Activated CD4-positive, alpha-beta T cell treated with anti-CD3 and anti-CD28 coated beads for 48 hours (primary cell): ENCODE measurements around the gene CXCL14.
A peak's percentile ranks its signal among the peaks of the same experiment; 100 is the strongest.

ENCODE experiments used
- DNase-seq: peaks from one replicate; pipeline ENCODE4 v3.0.0-alpha.2; 2020

CXCL14 gene, protein sequence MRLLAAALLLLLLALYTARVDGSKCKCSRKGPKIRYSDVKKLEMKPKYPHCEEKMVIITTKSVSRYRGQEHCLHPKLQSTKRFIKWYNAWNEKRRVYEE

DNA sequence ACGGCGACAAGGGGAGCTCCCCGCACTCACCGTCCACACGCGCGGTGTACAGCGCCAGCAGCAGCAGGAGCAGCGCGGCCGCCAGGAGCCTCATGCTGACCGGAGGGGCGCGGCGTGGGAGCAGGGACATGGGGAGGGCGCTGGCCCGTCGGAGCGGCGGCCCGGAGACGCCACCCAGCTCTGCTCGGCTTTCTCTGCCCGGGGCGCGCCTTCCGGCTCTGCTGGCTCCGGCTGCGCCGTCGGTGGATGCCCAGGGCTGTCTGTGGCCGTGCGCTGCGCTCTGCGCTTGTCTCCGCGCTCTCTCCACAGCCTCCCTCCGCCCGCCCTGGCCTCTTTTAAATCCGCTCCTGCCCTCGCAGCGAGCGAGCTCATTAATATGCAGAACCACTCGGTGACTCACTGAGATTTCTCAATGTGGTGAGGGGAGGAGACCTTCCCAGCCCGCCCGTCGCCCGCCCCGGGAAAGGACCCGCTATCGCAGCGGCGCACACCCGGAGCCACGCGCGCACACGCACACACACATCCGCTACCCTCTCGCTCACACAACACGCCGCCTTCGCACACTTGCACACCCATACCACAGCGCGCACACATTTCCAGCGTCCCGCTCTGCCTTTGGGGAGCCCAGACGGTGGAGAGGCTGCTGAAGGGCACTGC is at the start of gene CXCL14:
TSS of gene CXCL14 (minus strand) at position 307 of the 657 bp plus-strand sequence. CDS start at position 94, 213 bp downstream.
- DNase-seq = peak; percentile 48

GRCh38 chr5:135626636-135627035 is 47.8 kb upstream of the CXCL14 start:
- DNase-seq = no peak

GRCh38 chr5:135625961-135626360 is 47.2 kb upstream of the CXCL14 start:
- no peak for DNase-seq

DNA sequence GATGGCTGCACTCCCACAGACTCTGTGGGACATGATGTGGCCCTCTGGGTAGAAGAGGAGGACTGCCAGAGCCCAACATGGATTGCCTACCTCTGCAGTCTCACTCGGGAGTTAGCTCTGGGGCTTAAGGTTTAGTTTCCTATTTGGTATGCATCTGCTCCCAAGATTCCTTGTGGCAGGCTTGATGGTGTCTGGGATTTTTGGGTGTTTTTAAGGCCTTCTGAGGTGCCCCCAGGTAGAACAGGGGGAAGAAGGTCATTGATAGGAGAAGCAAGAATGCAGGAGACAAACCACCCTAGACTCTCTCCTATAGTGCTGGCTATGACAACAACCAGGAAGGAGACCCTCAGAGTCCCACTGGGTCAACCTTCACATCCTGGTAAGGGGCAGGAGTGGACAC is 46.7 kb upstream of the CXCL14 start:
- no peak for DNase-seq

GRCh38 chr5:135625061-135625460 is 46.3 kb upstream of the CXCL14 start:
- no peak for DNase-seq

- no peak for DNase-seq
These were observed 44.5 kb upstream of the CXCL14 start for GRCh38 chr5:135623186-135623715.

- no peak for DNase-seq
These were observed 36.9 kb upstream of the CXCL14 start for GRCh38 chr5:135615581-135616260.

DNA sequence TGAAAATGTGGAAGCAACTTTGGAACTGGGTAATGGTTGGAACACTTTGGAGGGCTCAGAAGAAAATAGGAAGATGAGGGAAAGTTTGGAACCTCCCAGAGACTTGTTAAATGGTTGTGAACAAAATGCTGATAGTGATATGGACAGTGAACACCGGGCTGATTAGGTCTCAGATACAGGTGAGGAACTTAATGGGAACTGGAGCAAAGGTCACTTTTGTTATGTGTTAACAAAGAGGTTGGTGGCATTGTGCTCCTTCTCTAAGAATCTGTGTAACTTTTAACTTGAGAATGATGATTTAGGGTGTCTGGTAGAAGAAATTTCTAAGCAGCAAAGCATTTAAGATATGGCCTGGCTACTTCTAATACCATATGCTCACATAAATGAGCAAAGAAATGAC is 36.4 kb upstream of the CXCL14 start:
- DNase-seq = no peak

DNA sequence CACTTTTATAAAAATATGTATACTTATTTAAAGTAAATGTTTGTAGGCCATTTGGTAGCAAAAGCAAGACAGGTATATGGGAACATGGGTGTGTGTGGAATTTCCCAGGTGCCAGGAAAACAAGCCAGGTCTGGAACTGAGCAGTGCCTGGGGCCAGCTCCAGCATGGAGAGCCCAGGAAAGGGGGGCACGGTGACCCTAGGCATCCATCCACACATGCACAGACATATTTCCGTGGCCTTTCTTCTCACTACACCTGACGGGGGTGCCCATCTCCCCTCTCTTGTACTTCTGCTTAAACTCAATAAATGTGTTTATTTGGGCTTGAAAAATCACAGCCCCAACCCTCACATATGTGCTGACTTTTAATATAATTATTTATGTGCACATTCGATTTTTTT is 31.2 kb upstream of the CXCL14 start:
- no peak for DNase-seq

DNA sequence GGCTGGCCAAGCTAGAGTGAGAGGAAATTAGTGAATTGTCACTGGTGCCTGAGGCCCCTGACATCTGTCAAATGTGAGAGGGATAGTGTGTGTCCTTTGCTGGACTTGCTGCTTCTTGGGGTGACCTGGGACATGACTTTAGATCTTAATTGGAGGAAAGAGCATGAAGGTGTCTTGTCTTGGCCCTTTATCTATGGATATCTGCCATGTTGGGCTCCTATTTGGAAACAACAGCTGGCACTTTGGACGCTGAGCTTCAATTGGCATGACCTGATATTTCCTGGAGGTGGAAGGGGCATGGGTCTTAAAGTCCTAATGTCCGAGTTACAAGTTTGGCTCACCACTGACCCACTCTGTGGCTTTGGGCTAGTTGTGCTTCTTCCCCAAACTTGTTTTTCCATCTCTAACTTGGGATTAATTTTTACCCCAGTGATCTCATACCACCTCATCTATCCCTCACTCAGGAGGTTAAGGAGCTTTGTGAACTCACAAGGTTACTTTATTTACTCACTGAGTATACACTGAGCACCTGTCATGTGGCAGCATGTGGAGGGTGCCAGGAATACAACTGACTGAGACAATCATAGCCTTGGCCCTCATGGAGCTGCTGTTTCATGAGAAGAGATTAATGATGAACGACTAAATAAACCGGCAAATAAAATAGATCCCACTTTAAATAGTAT is 30.1 kb upstream of the CXCL14 start:
- no peak for DNase-seq

DNA sequence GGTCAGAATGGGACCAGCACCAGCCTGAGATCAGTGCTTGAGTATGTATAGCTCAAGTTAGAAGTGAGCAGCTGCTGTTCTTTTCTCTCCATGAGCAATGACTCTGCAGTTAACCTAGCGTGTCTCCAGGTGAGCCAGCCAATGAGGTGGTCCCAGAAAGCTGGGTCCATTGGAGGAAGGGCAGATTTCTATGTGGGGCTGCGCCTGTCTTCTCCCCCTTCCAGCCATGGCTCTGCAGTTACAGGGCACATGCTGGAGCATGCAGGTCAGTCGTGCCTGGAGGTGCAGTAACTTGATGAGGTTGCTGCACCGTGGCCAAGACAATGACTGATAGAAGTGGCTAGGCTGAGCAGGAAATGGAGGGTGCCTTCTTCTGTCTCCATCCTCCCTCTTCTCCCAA is 29.6 kb upstream of the CXCL14 start:
- DNase-seq = no peak

DNA sequence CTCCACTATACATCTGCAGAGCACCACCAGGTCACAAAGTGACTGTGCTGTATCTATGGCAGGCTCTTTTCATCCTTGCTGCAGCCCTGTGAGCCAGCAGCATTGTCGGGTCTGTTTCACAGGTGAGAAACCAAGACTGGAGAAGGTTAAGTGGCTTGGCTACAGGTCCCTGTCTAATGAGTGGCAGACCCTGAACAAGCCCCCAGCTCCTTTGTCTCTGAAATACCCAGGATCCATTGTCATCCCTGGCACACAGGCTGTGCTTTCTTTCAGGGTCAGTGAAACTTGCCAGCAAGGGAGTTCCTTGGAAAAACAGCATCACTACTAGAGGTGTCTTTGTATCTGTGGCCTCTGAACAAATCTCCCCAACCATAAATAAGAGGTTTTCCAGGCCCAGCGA is 27.6 kb upstream of the CXCL14 start:
- no peak for DNase-seq

- DNase-seq = no peak
These were observed 26.4 kb upstream of the CXCL14 start for GRCh38 chr5:135605221-135605620.

- no peak for DNase-seq
These were observed 25.3 kb upstream of the CXCL14 start for GRCh38 chr5:135604056-135604455.

DNA sequence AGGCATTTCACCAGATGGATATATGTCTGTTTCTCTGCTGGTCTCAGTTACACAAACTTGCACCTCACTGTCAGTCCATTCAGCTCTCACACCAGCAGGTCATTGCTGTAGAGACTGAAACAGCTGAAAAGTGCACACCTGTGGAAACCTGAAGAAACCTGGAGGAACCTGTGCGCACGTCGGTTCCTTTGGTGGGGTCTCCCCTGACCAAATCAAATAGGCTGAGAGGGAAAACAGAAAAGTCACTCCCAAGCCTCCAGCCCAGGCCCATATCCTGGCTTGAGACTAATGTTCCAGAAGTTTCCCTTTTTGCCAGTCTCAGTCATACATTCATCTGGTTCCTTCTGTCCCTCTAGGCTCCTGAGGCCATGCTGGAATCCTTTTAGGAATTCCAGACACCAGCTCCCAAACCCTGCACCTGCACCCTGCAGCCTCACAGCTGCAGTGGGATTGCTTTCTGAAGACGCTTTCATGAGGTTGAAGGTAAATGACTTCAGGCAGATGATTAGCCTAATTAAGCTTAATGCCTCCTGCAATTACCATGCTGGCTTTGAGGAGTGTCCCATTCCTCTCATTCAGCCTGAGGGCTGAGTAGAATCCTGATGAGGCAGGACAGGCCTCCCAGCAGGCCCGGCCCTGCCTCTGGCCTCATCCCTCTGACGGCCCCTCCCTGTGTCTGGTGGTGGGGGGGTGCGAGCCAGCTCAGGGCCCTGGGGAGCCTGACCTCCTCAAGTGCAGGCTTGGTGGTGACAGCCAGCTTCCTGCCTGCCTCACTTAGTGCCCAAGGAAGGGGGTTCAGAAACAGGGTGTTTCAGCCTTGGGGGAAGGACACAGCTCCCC is 24.3 kb upstream of the CXCL14 start:
- no peak for DNase-seq

- DNase-seq = no peak
These were observed 22.7 kb upstream of the CXCL14 start for GRCh38 chr5:135601466-135601865.

GRCh38 chr5:135600971-135601381 is 22.2 kb upstream of the CXCL14 start:
- no peak for DNase-seq

GRCh38 chr5:135600152-135600570 is 21.4 kb upstream of the CXCL14 start:
- DNase-seq = no peak

DNA sequence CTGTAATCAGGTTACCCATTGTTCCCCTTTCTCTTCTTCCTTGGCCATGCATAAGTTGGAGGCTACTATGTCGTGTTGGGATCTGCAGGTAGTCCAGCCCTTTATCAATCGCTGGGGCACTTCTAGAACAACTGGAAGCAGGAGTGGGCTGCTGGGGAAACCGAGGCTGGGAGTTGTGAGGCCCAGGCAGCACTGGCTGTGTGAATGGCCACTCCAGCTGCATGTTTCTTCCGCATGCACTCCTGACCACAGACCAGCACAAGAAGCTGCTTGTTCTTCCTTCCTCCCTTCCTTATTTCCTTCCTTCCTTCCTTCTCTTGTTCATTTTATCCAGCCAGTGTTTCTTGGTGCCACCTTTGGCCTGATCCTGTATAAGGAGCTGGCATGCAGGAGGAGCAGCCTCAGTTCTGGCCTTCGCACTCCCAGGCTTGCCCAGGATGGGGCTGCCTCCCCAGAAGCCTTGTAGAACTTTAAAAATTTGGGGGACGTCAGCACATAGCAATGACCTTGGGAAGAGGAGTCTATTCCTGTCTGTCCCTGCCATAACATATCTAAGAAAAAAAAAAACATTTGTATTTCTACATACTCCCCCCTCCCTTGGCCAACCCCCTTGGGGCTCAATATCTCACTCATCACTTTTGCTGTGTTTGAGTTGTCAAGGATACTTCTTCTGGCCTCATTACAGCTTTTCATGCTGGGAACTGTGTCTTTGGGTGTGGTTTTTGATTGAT is 20.8 kb upstream of the CXCL14 start:
- no peak for DNase-seq

- no peak for DNase-seq
These were observed 20.1 kb upstream of the CXCL14 start for GRCh38 chr5:135598691-135599395.

DNA sequence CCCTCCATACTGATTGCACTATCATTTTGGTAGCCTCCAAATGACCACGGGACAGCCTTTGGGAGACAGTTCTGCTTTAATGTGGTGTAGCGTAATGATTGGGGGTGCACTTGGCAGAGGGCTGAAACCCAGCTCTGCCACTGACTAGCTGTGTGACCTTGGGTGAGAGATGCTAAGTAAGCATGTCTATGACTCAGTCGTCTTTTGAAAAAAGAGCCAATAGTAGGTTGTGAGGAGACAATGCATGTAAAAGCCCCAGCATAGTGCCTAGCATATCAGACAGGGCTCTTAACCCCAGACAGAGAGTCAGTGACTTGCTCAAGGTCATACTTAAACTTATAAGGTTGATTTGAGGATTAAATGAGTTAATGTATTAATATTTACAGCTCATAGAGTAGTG is 18.0 kb upstream of the CXCL14 start:
- no peak for DNase-seq
